DND-41 (cell line): ENCODE data around the gene MCCD1.

Experiments
- ATAC-seq: fragments of 200-7000 bp; cut with Tn5 transposase; 3 replicates; pipeline ENCODE4 v1.9.1; 2021; ENCODE audit warnings: low read depth; ENCODE audit not compliant: insufficient read depth
- DNase-seq: peaks from one replicate; pipeline ENCODE4 v3.0.0-alpha.2; 2020
- H2AFZ ChIP-seq: 2 replicates; pipeline ENCODE4 v1.6.0; 2012; ENCODE audit warnings: low read depth, low read length
- H3K27ac ChIP-seq: 2 replicates; pipeline ENCODE4 v1.5.1; 2012; ENCODE audit warnings: low read length, inconsistent platforms
- H3K27me3 ChIP-seq: fragments of 200-600 bp; sonication (generic); 2 replicates; pipeline ENCODE4 v1.6.0; 2012; ENCODE audit warnings: low read length, mild to moderate bottlenecking, inconsistent platforms; ENCODE audit not compliant: insufficient read depth, poor library complexity
- H3K36me3 ChIP-seq: 2 replicates; pipeline ENCODE4 v1.5.1; 2012; ENCODE audit warnings: low read length, inconsistent platforms; ENCODE audit not compliant: insufficient read depth
- H3K4me1 ChIP-seq: 2 replicates; pipeline ENCODE4 v1.5.1; 2012; ENCODE audit warnings: mild to moderate bottlenecking, low read length; ENCODE audit not compliant: insufficient read depth
- H3K4me2 ChIP-seq: 2 replicates; pipeline ENCODE4 v1.6.0; 2012; ENCODE audit warnings: mild to moderate bottlenecking, moderate library complexity, low read length, inconsistent platforms; ENCODE audit not compliant: insufficient read depth
- H3K4me3 ChIP-seq, 2 experiments: fragments of 200-600 bp in 1 of 2; shearing (Covaris generic) in 1 of 2; 2 replicates each; pipeline ENCODE4 v1.5.1; 2012 to 2016; ENCODE audit warnings: inconsistent platforms in 2 of 2, low read length in 2 of 2, mild to moderate bottlenecking in 2 of 2, low read depth in 1 of 2, moderate library complexity in 1 of 2
- H3K79me2 ChIP-seq: 2 replicates; pipeline ENCODE4 v1.6.0; 2012; ENCODE audit warnings: low read length, inconsistent platforms; ENCODE audit not compliant: insufficient read depth
- H3K9ac ChIP-seq: 2 replicates; pipeline ENCODE4 v1.6.0; 2012; ENCODE audit warnings: low read depth, mild to moderate bottlenecking, inconsistent platforms, low read length, moderate library complexity
- H3K9me3 ChIP-seq: 2 replicates; pipeline ENCODE4 v1.5.1; 2012; ENCODE audit warnings: low read length, moderate library complexity, mild to moderate bottlenecking, inconsistent platforms; ENCODE audit not compliant: insufficient read depth, severe bottlenecking
- H4K20me1 ChIP-seq: 2 replicates; pipeline ENCODE4 v1.6.0; 2012; ENCODE audit warnings: low read length; ENCODE audit not compliant: insufficient read depth
- EZH2 ChIP-seq: IDR thresholded peaks from 3 replicates; pipeline ENCODE4 v1.6.1; 2012; ENCODE audit warnings: borderline replicate concordance, low read depth, mild to moderate bottlenecking, moderate library complexity, low read length, inconsistent platforms; ENCODE audit not compliant: severe bottlenecking
- TF ChIP-seq, protein P1 (sequence below): IDR thresholded peaks from 2 replicates; pipeline ENCODE4 v1.5.1; 2012; ENCODE audit warnings: borderline replicate concordance, low read length, moderate library complexity, mild to moderate bottlenecking; ENCODE audit not compliant: poor library complexity, severe bottlenecking; ENCODE audit errors: extremely low read depth

MCCD1 gene

DNA sequence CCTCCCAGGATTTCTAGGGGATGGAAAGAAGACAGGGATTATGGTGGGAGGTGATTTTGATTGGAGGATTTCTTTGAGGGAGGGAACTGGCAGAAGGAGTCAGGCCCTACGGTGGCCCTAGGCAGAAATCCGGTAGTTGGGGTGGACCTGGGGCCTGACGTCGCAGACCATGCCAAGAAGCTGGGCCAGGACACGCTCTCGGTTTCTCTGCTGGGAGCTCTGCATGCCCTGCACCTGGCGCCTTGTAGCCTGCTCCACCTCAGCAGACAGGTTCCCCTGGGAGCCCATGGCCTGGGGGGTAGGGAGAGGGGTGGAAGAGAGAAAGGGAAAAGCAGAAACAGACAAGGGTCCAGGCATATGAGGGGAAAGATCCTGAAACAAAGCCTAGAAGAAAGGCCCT is 16.5 kb downstream of the MCCD1 start:
- Histone ChIP-seq H3K27me3 (no peaks in the 10 kb centered on the region), H2AFZ (no peak overlapping the region), H3K4me3 (no peak overlapping the region), H4K20me1 (peaks cover 8% of the 10 kb centered on the region), H3K36me3 (peaks cover 32% of the 10 kb centered on the region), H3K4me1 (peaks cover 57% of the 10 kb centered on the region), H3K9me3 (no peaks in the 10 kb centered on the region), H3K4me2 (no peak overlapping the region), H3K27ac (no peak overlapping the region), H3K9ac (no peak overlapping the region; the same call in 1 of the 2 replicates), H3K79me2 (peaks cover 64% of the 10 kb centered on the region)
- no peak for TF ChIP-seq EZH2
- TF ChIP-seq, protein P1, sequence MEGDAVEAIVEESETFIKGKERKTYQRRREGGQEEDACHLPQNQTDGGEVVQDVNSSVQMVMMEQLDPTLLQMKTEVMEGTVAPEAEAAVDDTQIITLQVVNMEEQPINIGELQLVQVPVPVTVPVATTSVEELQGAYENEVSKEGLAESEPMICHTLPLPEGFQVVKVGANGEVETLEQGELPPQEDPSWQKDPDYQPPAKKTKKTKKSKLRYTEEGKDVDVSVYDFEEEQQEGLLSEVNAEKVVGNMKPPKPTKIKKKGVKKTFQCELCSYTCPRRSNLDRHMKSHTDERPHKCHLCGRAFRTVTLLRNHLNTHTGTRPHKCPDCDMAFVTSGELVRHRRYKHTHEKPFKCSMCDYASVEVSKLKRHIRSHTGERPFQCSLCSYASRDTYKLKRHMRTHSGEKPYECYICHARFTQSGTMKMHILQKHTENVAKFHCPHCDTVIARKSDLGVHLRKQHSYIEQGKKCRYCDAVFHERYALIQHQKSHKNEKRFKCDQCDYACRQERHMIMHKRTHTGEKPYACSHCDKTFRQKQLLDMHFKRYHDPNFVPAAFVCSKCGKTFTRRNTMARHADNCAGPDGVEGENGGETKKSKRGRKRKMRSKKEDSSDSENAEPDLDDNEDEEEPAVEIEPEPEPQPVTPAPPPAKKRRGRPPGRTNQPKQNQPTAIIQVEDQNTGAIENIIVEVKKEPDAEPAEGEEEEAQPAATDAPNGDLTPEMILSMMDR = no peak
- ATAC-seq (no peak), DNase-seq (no peak)

DNA sequence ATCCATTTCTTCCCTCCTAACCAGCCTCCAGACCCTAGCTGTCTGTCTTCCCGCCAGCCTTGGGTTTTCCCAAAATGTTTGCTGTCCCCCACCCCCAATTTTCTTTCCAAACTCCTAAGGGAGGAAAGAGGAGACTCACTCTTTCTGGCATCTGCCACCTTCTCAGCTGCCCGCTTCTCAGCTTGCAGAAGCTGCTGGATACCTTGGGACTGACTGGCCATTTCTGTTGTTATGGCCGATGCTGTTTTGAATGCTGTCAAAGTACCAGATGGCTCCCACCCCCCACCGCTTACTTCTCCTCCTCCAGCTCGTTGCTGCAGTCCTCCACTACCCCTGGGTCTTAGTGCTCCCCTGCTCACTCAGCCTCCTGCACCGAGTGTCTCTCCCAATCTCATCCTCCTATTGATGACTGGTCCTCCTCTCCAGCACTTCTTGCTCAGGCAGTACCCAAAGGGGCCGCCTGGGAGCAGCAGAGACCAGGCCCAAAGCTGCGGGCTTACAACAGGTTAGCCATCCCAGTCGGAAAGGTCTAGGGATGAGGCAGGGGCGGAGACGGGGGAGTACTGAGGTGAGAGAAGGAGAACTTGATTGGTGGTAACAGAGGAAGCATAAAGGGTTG is 17.7 kb downstream of the MCCD1 start, which contains the start of gene ATP6V1G2:
Gene ATP6V1G2 (minus strand): TSS at position 270 of the 619 bp plus-strand sequence. CDS start 49 bp downstream, at position 221.
- H3K27me3 ChIP-seq = no peaks in the 10 kb centered on the region
- peaks cover 56% of the 10 kb centered on the region for H3K4me1 ChIP-seq
- H3K27ac ChIP-seq = peak within 1 kb of the TSS; percentile 62
- TF ChIP-seq EZH2 = no peak
- TF ChIP-seq, protein P1 = peak; percentile 100
- peak within 1 kb of the TSS; percentile 84 for H3K4me2 ChIP-seq
- H4K20me1 ChIP-seq = no peaks in the 10 kb centered on the region; the same call in 1 of the 2 replicates
- peak within 1 kb of the TSS; percentile 75 for H2AFZ ChIP-seq
- peaks cover 31% of the 10 kb centered on the region for H3K36me3 ChIP-seq
- H3K79me2 ChIP-seq = peaks cover 60% of the 10 kb centered on the region
- DNase-seq (peak; percentile 95), ATAC-seq (peak; percentile 71)
- H3K9ac ChIP-seq = peak within 1 kb of the TSS; percentile 67
- H3K9me3 ChIP-seq = no peaks in the 10 kb centered on the region
- H3K4me3 ChIP-seq = peak within 1 kb of the TSS; percentile 41 to 63; a peak in 3 of 4 replicates

DNA sequence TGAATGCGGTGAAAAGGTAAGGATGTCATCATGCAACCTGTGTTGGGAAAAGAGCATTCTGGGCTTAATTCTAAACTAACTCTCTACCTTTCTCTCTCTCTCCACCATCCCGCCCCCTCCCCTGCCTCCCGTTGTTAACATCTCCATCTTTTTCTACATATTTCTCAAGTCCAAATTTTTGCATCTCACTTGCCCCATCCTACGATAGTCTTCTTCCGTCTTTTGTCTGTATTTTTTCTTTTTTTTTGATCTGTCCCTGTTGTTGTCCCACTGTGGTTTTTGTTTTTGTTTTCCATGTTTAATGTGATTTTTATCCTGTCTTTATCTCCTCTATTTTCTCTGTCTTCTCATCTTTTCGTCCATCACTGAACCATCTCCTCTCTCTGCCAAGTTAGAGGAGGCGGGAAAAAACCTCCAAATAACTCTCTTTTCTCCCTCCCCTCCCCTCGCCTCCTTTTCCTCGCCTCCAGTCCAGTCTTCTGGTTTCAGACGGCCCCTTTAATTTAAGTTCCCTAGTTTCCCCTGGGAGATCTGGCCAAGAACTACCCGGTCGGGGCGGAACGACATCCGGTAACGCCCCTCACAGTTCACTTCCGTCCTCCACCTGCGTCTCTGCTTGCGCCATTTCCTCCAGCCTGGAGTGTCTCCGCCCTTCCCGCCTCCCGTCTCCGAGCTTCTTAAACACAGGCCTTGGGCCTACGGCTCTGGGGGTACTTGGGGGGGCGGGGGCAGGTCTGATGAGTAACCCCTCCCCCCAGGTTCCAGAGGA is 18.4 kb downstream of the MCCD1 start, which contains the start of gene NFKBIL1:
Gene NFKBIL1 (plus strand): TSS at position 651 of the 769 bp plus-strand sequence. CDS start 87 bp downstream, at position 738.
- H3K9ac ChIP-seq = peak within 1 kb of the TSS; percentile 67
- H3K4me2 ChIP-seq = peak within 1 kb of the TSS; percentile 84
- H4K20me1 ChIP-seq = no peaks in the 10 kb centered on the region
- no peaks in the 10 kb centered on the region for H3K9me3 ChIP-seq
- peak within 1 kb of the TSS; percentile 75 for H2AFZ ChIP-seq
- H3K79me2 ChIP-seq = peaks cover 55% of the 10 kb centered on the region
- no peaks in the 10 kb centered on the region for H3K27me3 ChIP-seq
- H3K36me3 ChIP-seq = peaks cover 31% of the 10 kb centered on the region
- peaks cover 56% of the 10 kb centered on the region for H3K4me1 ChIP-seq
- peak; percentile 98 for DNase-seq
- ATAC-seq = peak; percentile 87
- H3K27ac ChIP-seq = peak within 1 kb of the TSS; percentile 62
- no peak for TF ChIP-seq EZH2
- TF ChIP-seq, protein P1 = no peak
- H3K4me3 ChIP-seq = peak within 1 kb of the TSS; percentile 41 to 63; a peak in 3 of 4 replicates
